GM18505 (cell line): Measurements from ENCODE around the gene FAM193B.
A peak's percentile ranks its signal among the peaks of the same experiment; 100 is the strongest.

ENCODE experiments used
- ATAC-seq: cut with Tn5 transposase; IDR thresholded peaks from one replicate; pipeline ENCODE4 v1.9.1; 2021; ENCODE audit not compliant: unreplicated experiment
- POLR2A ChIP-seq: IDR thresholded peaks from 4 replicates; pipeline ENCODE4 v1.6.1; 2011; ENCODE audit warnings: borderline replicate concordance; ENCODE audit not compliant: insufficient read depth, insufficient read length; ENCODE audit errors: extremely low read depth

Gene FAM193B

DNA sequence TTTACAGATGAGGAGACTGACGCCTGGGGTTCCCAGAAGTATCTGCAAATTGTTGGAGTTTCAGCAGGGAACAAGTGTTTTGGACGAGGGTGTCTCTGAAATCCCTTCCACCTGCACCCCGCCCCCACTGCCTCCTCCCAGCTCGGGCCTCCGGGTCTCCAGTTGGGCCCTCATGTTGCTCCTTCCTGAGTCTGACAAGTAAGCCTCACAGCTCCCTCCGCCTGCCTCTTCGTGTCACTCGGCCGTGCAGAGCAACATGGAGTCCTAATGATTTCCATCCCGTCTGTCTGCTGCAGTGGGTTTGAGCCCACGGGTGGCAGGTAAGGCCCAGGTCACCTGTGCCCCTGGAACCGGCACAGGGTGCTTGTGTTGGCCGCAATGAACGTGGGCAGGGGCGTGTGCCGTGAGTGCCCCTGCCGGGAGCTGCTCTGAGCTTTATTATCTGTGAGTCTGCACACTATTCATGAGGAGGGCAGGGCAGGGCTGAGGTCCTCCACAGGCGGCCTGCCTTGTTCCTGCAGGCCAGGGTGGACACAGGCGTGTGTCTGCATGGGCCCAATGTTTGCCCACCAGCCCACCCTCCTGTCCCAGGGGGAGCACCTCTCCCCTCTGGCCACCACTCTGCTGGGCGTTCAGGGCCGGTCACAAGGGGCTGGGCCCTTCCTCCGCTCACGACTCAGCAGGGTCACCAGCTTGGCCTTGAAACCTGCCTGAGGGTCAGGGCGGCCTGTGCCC, 50.8 kb downstream of the FAM193B start:
- TF ChIP-seq POLR2A: no peak
- no peak for ATAC-seq

DNA sequence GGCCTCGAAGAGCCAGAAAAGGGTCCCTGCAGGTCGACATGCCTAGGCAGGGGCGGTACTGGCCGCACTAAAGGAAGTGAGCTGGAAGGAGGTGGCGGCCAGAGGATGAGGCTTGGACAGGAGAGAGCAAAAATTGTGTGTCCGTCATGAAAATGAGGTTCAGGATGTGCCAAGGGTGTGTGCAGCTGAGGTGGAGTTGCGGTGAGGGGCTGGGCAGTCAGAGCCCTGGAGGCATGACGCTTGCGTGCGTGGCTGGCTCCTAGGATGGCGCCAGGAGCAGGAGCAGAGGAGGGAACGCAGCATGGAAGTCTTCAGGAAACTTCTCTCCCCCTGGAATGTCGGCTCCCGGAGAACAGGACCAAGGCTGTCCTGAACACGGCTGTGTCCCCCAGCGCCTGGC, 51.5 kb downstream of the FAM193B start:
- peak; percentile 19 for TF ChIP-seq POLR2A
- ATAC-seq: no peak

- ATAC-seq: no peak
- TF ChIP-seq POLR2A: no peak
These were observed 52.3 kb downstream of the FAM193B start for GRCh38 chr5:177501874-177502678.

DNA sequence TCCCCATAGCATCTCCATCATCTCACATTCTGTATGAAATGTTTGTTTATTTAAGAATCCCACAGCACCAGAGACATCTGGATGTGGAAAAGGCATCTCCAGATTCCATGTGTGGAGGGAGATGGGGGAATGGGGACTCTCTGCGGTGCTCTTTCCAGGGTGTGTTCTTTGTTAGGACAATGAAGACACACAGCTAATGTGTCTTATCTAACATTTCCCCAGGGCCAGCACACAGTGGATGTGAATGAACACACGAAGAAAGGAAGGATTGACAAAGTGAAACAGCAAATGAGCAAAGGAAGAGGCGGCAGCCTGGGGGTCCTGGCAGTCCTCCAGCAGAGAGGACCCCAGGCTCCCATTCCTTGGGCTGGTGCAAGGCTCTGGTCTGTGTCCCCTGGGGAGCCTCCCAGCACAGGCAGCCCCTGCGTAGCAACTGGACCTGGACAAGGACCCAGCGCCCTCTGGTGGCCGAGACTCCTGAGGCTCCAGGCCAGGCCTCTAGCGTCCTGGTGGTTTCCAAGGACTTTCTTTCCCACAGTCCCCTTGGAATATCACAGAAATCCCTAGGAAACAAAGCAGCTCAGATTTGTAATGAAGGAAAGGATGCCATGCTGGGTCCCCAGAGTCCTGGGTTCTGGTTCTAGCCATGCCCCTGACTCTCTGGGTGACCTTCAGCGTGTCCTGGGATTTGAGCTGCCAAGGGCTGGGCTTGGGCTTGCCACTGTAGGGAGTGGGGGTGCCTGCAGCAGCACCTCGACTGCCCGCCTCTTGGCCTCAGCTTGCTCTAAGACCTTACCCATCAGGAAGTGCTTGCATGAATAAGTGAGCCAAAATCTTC, 53.5 kb downstream of the FAM193B start:
- no peak for TF ChIP-seq POLR2A
- ATAC-seq: no peak

- TF ChIP-seq POLR2A: no peak
- no peak for ATAC-seq
These were observed 54.5 kb downstream of the FAM193B start for GRCh38 chr5:177499842-177500241.

DNA sequence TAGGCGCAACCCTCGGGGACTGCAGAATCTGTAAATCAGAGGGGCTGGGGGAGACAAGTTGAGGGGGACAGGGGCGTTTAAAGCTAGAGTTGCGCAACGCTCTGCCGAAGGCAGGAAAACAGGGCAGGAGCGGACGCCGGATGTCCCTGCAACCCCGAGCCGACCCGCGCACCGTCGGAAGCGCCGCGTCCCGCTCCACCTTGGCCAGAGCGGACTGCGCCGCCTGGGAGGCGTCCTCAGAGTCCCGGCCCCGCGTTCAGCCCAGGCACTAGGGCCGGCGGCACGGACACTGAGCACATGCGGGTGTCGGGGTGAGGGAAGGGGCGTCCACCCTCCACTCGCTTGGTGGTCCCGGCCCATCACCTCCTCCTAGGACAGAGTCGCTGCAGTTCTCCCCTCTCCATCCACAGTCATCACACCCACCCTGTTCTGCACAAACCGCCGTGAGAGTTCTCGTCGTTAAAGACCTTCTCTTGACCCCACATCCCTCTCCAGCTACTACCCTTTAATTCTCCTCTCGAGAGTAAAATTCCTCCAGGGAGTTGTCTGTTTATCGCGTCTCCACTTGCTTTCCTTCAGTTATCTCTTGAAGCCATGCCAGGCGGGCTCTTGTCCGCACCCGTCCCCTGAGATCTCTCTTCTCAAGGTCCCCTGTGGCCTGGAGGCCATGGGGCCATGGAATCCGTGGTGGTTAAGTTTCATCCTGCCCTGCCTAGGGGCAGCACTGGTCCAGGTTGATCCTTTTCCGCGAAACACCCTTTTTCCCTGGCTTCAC, 56.2 kb downstream of the FAM193B start:
- no peak for TF ChIP-seq POLR2A
- ATAC-seq: no peak

DNA sequence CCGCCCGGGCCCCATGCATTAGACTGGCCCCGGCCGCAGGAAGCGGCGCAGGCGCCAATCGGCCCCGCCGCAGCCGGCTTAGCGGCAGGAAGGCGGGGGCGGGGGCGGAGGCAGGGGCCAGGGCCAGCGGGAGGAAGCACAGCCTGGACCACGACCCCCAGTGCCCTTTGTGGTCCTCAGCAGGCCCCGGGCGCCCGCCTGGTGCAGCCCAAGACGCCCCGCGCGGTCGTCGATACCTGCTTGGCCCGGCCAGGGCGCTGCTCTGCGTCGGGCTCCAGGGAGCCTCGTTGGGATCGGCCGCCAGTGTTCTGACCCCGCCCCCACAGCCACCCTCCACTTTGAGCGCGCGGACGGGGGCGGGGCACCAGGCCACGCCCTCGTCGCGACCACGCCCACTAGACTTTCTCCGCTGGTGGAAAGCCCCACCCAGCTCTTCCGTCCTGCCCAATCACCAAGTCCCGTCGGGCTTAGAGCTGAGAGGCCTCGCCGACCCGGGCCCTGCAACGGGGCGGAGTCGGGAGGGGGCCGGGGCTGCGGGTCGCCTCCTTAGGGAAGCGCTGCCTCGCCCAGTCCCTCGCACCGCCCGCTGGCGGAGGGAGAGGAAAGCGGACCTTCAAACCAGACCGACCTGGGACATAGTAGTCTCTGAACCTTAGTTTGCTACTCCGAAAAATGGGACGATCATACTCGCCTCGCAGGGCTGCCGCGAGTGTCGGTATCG, 56.9 kb downstream of the FAM193B start, which contains the start of gene PDLIM7:
Gene PDLIM7 (minus strand): TSS at position 313 of the 721 bp plus-strand sequence. CDS start 1,092 bp downstream, outside the sequence.
- TF ChIP-seq POLR2A: peak; percentile 94
- peak; percentile 66 for ATAC-seq

GRCh38 chr5:177496727-177497291, 57.6 kb downstream of the FAM193B start:
- no peak for ATAC-seq
- no peak for TF ChIP-seq POLR2A

DNA sequence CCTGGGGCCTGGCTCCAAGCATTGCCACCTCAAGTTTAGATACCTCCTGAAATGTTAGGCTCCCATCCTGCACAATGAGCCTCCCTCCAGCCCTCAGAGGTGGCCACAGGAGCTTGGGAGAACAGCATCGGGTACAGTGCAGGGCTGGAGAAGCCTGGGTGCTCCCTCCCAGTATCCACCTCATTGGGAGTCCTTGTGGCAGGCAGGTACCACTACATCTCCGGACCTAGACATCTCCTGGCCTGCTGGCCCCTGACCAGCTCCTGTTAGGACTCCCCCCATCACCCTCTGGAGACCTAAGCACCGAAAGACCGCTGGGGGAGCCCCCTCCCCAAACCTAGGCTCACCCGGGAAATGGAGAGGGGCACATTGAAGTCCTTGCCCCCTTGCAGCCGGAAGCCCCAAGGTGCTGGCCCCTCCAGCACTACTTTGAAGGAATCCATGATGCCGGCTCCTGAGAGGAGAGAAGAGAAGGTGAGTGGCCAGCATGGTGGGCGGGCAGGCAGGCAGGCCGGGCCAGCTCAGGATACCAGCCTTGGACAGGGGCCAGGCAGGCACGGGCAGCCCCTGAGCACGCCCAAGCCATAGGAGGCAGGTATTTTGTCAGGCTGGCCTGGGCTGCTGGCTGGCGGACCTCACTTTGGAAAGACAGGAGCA, 58.2 kb downstream of the FAM193B start:
- no peak for ATAC-seq
- no peak for TF ChIP-seq POLR2A

DNA sequence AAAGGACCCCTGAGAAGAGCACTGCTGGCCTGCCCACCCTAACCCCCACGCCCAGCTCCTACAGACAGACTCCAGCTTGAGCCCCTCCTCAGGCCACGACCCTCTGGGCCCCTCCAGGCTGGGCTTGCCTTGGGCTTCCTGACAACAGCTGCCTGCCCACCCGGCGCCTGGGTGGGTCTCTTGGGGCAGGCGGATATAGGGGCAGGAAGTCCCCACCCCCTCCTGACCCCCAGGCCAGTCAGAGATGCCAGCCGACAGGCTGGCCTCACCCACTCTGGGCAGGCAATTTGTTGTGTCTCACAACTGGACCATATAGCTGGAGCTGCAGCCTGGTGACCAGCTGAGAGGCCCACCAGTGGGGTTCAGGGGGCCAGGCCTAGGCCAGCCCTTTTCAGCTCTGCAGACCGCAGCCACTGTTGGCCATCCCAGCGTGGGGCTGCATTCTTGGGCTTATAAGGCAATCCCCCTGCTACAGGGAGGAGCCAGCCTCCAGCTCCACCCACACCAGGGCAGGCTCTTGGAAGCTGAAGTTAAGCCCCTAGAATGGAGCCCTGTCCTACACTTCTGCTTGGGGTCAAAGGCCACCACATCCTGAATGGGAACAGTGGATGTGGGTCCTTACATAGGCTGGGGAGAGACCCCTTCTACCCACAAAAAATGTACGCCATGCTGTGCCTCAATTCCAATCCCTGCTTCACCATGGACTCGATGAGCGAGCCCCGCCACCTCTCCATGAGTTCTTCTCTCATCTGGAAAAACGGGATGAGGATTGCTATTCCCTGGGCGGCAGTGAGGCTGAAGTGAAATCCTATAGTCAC, 58.9 kb downstream of the FAM193B start:
- ATAC-seq: no peak
- no peak for TF ChIP-seq POLR2A
